ENCODE results near the gene DOCK2. TPM values are rescaled to one million over a fixed set of nuclear protein-coding genes. Genes with fewer than 3 reads are reported as not detected.

Gene DOCK2
- total and polyA plus RNA-seq, 9 of the 15 experiments (the other 6 are each of a cell fraction or from before 2014, with no cell fraction given) = 4.5 to 42.6 (median 20.5) TPM

DNA sequence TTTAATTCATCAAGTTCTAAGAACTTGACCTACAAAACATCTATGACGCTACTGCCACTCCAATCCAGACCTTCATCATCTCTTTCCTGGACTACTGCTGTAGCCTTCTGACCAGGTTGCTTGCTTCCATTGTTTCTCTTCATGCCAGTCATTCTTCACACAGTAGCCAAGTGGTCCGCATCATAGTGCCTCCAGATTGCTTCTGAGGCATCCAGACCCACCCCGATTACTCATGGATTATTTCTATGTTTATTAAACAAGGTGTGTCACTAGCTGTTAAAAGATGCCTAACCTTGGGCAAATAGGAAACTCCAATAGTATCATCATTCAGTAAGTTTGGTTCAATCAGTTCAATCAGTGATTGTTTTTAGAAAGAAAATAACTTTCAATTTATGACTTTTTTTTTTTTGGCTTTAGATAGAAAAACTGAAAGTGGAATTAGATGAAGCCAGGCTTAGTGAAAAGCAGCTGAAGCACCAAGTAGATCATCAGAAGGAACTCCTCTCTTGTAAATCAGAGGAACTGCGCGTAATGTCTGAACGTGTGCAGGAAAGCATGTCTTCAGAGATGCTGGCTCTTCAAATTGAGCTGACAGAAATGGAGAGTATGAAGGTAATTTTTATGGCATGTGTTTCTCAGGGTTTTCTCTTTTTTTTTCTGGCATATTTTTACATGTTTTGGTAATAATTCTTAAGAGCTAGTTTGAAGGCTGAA, 44.0 kb upstream of the DOCK2 start:
- Histone ChIP-seq H2AFZ (ENCODE audit: low read depth, low read length) (no peak overlapping the region), H3K27me3 (ENCODE audit: control insufficient read depth in 2 of 2, insufficient read depth in 2 of 2, low read length in 2 of 2) (no peaks in the 10 kb centered on the region), H3K9me3 (replicated peaks; ENCODE audit: control insufficient read depth, insufficient read depth, low read depth, low read length) (no peaks in the 10 kb centered on the region), H4K20me1 (replicated peaks; ENCODE audit: control insufficient read depth, insufficient read depth, low read length) (no peaks in the 10 kb centered on the region), H3K4me2 (ENCODE audit: insufficient read depth, low read length) (no peak overlapping the region), H3K9ac (ENCODE audit: insufficient read depth in 1 of 2, low read depth in 2 of 2, low read length in 2 of 2) (no peak overlapping the region), H3K4me3 (no peak overlapping the region), H3K4me1 (replicated peaks in 1 of 2; ENCODE audit: control insufficient read depth in 2 of 2, insufficient read depth in 2 of 2, low read length in 2 of 2) (no peaks in the 10 kb centered on the region), H3K79me2 (ENCODE audit: control insufficient read depth, insufficient read depth, low read length) (no peaks in the 10 kb centered on the region), H3K27ac (ENCODE audit: extremely low read depth, low read depth, low read length) (no peak overlapping the region), H3K9me1 (ENCODE audit: control insufficient read depth, insufficient read depth, low read length) (no peaks in the 10 kb centered on the region), H3K36me3 (ENCODE audit: control insufficient read depth, insufficient read depth, low read length) (peaks cover 90% of the 10 kb centered on the region)
- no peak for TF ChIP-seq BRD4 (IDR thresholded peaks at IDR 0.05)
- ChIA-PET CTCF (ENCODE audit: low intra/inter-chr PET ratio) (no interaction called here), POLR2A (interaction anchor here (0.6 to 1.0 kb wide), 2 partner anchors 10 to 77 kb away, joined by 3 read pairs; partner anchors contain the start of gene SPDL1)
- FAIRE-seq = no peak
- no peak for ATAC-seq
- no peak for DNase-seq (ENCODE audit: extremely low read depth in 1 of 4, low spot score in 3 of 4)
- BruUV-seq (replicated peaks) = no TSS peak
- intact Hi-C loops (cut with micrococcal nuclease) (no loop called here), in situ Hi-C loops (cut with MboI) (no loop called here)
- WGBS (ENCODE audit: insufficient coverage, low coverage, missing lambda C conversion rate) = 90% methylated on average over 6 of the region's 6 CpGs

DNA sequence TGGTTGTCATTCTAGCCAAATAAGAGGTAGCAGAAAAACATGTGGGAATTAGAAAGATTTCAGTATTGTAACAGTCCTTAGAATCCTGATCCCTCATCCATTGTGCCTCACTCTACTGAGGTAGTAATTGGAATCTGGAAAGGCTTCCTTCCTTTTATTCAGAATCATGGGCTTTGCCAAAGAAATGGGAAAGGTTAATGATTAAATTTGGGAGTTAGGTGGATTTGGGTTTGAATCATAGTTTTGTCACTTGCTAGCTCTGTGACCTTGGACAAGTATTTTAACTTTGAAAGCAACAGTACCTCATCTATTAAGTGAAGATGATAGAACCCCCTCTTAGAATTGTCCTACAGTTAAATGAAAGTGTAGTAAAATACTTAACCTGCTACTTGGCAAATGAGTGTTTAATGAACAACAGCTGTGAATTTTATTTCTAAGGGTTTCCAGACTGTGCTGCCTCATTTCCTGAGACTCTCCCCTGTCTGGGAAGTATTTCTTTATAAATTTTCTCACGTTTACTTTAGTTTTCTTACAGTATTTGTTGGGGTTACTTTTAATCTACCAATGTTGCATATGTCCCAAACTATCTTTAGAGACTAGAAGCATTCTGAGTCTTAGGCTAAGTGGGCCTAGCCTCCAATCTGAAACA, 41.8 kb upstream of the DOCK2 start:
- CTCF ChIA-PET (ENCODE audit: low intra/inter-chr PET ratio) = no interaction called here
- no peak for ATAC-seq
- intact Hi-C loops (cut with micrococcal nuclease) = no loop called here
- TF ChIP-seq ZNF408 (CRISPR knock-in tag; IDR thresholded peaks at IDR 0.05; ENCODE audit: low read depth) = no peak
- no peak for TF ChIP-seq CEBPB (tag; IDR thresholded peaks at IDR 0.05)
- no peak for TF ChIP-seq RBM25 (IDR thresholded peaks at IDR 0.05; ENCODE audit: low read depth, low read length, severe bottlenecking)
- TF ChIP-seq MYBL2 (IDR thresholded peaks at IDR 0.05; ENCODE audit: low read depth) = no peak
- no peak for TF ChIP-seq MYBL2 (CRISPR knock-in tag; IDR thresholded peaks at IDR 0.05; ENCODE audit: borderline replicate concordance)
- in situ Hi-C loops (cut with MboI) = no loop called here
- Histone ChIP-seq H3K79me2 (ENCODE audit: control insufficient read depth, insufficient read depth, low read length) (no peaks in the 10 kb centered on the region), H3K36me3 (ENCODE audit: control insufficient read depth, insufficient read depth, low read length) (peaks cover 93% of the 10 kb centered on the region), H3K9me1 (ENCODE audit: control insufficient read depth, insufficient read depth, low read length) (no peaks in the 10 kb centered on the region), H4K20me1 (replicated peaks; ENCODE audit: control insufficient read depth, insufficient read depth, low read length) (no peaks in the 10 kb centered on the region), H3K9ac (ENCODE audit: insufficient read depth in 1 of 2, low read depth in 2 of 2, low read length in 2 of 2) (no peak overlapping the region), H3K27me3 (ENCODE audit: control insufficient read depth in 2 of 2, insufficient read depth in 2 of 2, low read length in 2 of 2) (no peaks in the 10 kb centered on the region), H3K27ac (ENCODE audit: extremely low read depth, low read depth, low read length) (no peak overlapping the region), H2AFZ (ENCODE audit: low read depth, low read length) (no peak overlapping the region), H3K4me3 (no peak overlapping the region), H3K4me2 (ENCODE audit: insufficient read depth, low read length) (no peak overlapping the region), H3K9me3 (replicated peaks; ENCODE audit: control insufficient read depth, insufficient read depth, low read depth, low read length) (no peaks in the 10 kb centered on the region), H3K4me1 (replicated peaks in 1 of 2; ENCODE audit: control insufficient read depth in 2 of 2, insufficient read depth in 2 of 2, low read length in 2 of 2) (no peaks in the 10 kb centered on the region)
- FAIRE-seq = no peak
- POLR2A ChIA-PET = no interaction called here
- no TSS peak for BruUV-seq (replicated peaks)
- no peak for DNase-seq (ENCODE audit: extremely low read depth in 1 of 4, low spot score in 3 of 4)
- 43% methylated on average over 1 of the region's 1 CpG for WGBS (ENCODE audit: insufficient coverage, low coverage, missing lambda C conversion rate)

Data from K562 (cell line).